HCEC 1CT (cell line): ENCODE results near the gene TAX1BP3.
A peak's percentile ranks its signal among the peaks of the same experiment; 100 is the strongest.
"Not testable (repeated sequence)": the region's sequence is repeated elsewhere in the genome, so short reads cannot be mapped to it uniquely, and the experiment has no call there.

Source experiments
- DNase-seq: peaks from one replicate; pipeline ENCODE4 v3.0.0-alpha.2; 2017

Gene TAX1BP3

GRCh38 chr17:3668279-3669084, at the start of gene TAX1BP3, which contains the start of gene EMC6:
TSS of gene TAX1BP3 (minus strand) at chr17:3668578. CDS start at chr17:3668526, 52 bp downstream.
TSS of gene EMC6 (plus strand) at chr17:3668812. CDS start at chr17:3669147, 335 bp downstream.
- DNase-seq: peak; percentile 96

GRCh38 chr17:3715296-3715695, 46.9 kb upstream of the TAX1BP3 start:
- no peak for DNase-seq

GRCh38 chr17:3712811-3713463, 44.6 kb upstream of the TAX1BP3 start:
- no peak for DNase-seq

GRCh38 chr17:3710951-3711383, 42.6 kb upstream of the TAX1BP3 start:
- peak; percentile 71 for DNase-seq

- no peak for DNase-seq
These were observed 40.0 kb upstream of the TAX1BP3 start for GRCh38 chr17:3708366-3708765.

- not testable (repeated sequence) for DNase-seq
These were observed 37.3 kb upstream of the TAX1BP3 start for GRCh38 chr17:3705718-3705984.

GRCh38 chr17:3704931-3705717, 36.7 kb upstream of the TAX1BP3 start:
- no peak for DNase-seq

GRCh38 chr17:3702041-3702539, 33.7 kb upstream of the TAX1BP3 start:
- not testable (repeated sequence) for DNase-seq

GRCh38 chr17:3699951-3700350, 31.6 kb upstream of the TAX1BP3 start:
- DNase-seq: no peak

GRCh38 chr17:3698139-3698538, 29.8 kb upstream of the TAX1BP3 start:
- no peak for DNase-seq

GRCh38 chr17:3697103-3697476, 28.7 kb upstream of the TAX1BP3 start:
- DNase-seq: no peak

GRCh38 chr17:3695723-3696411, 27.5 kb upstream of the TAX1BP3 start, which contains the start of gene P2RX5:
TSS of gene P2RX5 (minus strand) at chr17:3696155. CDS start at chr17:3696005, 150 bp downstream.
- no peak for DNase-seq

- DNase-seq: peak; percentile 55
These were observed 26.8 kb upstream of the TAX1BP3 start for GRCh38 chr17:3695129-3695722.

GRCh38 chr17:3693829-3694231, 25.5 kb upstream of the TAX1BP3 start:
- no peak for DNase-seq

GRCh38 chr17:3693141-3693540, 24.8 kb upstream of the TAX1BP3 start:
- DNase-seq: no peak

GRCh38 chr17:3692346-3692745, 24.0 kb upstream of the TAX1BP3 start:
- DNase-seq: no peak

GRCh38 chr17:3691617-3692067, 23.3 kb upstream of the TAX1BP3 start:
- no peak for DNase-seq

- DNase-seq: no peak
These were observed 21.8 kb upstream of the TAX1BP3 start for GRCh38 chr17:3690094-3690715.

- DNase-seq: no peak
These were observed 21.1 kb upstream of the TAX1BP3 start for GRCh38 chr17:3689262-3690093.

- no peak for DNase-seq
These were observed 20.5 kb upstream of the TAX1BP3 start for GRCh38 chr17:3688852-3689261.
